Progenitor cell of endocrine pancreas (in vitro differentiated cells): ENCODE measurements around the gene SLC26A11. TPM values are rescaled to one million over a fixed set of nuclear protein-coding genes. Genes with fewer than 3 reads are reported as not detected.

Experiments used
- DNase-seq: peaks from one replicate; pipeline ENCODE4 v3.0.0; 2021; ENCODE audit warnings: low spot score; ENCODE audit not compliant: unreplicated experiment
- H3K27ac Mint-ChIP-seq: 2 replicates; pipeline ENCODE4 v1.8.0; 2021; ENCODE audit warnings: mild to moderate bottlenecking, moderate library complexity, mixed read lengths
- H3K27me3 Mint-ChIP-seq: 2 replicates; pipeline ENCODE4 v1.8.0; 2021; ENCODE audit warnings: mixed read lengths
- H3K36me3 Mint-ChIP-seq: 2 replicates; pipeline ENCODE4 v1.8.0; 2022; ENCODE audit warnings: mixed read lengths; ENCODE audit not compliant: insufficient read depth
- H3K4me1 Mint-ChIP-seq: 2 replicates; pipeline ENCODE4 v1.8.0; 2021; ENCODE audit warnings: low read depth, mixed read lengths
- H3K4me3 Mint-ChIP-seq: 2 replicates; pipeline ENCODE4 v1.8.0; 2021; ENCODE audit warnings: low read depth, mild to moderate bottlenecking, moderate library complexity, mixed read lengths
- H3K9me3 Mint-ChIP-seq: 2 replicates; pipeline ENCODE4 v1.8.0; 2021; ENCODE audit warnings: low read depth, mixed read lengths
- total RNA-seq: library from RNA; stranded (reverse); gene quantifications from 2 replicates; pipeline ENCODE4 v1.2.1, GENCODE V29; 2021
- TF ChIP-seq, protein P1 (sequence below): fragments of 200-600 bp; sonication (generic); IDR thresholded peaks from one replicate; pipeline ENCODE4 v1.5.0; 2021; ENCODE audit warnings: antibody characterized with exemption, mild to moderate bottlenecking; ENCODE audit not compliant: unreplicated experiment

SLC26A11 gene
- total RNA-seq, 1 donor from 2014 or later: 40.1 TPM

DNA sequence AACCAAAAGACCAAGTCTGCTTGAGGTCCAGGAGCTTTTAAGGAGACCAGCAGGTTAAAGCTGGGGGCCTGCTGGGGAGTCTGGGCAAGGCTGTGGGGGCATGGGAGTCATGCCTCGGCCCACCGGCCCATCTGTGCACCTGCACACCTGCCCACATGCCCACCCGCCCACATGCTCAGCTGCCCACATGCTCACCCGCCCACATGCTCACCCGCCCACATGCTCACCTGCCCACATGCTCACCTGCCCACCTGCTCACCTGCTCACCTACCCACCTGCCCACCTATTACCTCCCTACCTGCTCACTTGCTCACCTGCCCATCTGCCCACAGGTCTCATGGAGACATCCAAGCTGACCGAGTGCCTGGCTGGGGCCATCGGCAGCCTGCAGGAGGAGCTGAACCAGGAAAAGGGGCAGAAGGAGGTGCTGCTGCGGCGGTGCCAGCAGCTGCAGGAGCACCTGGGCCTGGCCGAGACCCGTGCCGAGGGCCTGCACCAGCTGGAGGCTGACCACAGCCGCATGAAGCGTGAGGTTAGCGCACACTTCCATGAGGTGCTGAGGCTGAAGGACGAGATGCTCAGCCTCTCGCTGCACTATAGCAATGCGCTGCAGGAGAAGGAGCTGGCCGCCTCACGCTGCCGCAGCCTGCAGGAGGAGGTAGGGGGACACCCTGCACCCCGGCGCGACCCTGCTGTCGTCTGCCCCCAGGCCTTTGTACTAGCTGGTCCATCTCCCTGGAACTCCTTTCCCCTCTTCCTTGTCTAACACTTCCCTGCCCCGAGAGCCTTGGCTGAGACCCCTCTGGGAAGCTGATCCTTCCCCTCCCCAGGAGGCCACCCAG lies 36.4 kb upstream of the SLC26A11 start:
- no peaks in the 10 kb centered on the region for H3K4me1 Mint-ChIP-seq
- DNase-seq: no peak
- TF ChIP-seq, protein P1, sequence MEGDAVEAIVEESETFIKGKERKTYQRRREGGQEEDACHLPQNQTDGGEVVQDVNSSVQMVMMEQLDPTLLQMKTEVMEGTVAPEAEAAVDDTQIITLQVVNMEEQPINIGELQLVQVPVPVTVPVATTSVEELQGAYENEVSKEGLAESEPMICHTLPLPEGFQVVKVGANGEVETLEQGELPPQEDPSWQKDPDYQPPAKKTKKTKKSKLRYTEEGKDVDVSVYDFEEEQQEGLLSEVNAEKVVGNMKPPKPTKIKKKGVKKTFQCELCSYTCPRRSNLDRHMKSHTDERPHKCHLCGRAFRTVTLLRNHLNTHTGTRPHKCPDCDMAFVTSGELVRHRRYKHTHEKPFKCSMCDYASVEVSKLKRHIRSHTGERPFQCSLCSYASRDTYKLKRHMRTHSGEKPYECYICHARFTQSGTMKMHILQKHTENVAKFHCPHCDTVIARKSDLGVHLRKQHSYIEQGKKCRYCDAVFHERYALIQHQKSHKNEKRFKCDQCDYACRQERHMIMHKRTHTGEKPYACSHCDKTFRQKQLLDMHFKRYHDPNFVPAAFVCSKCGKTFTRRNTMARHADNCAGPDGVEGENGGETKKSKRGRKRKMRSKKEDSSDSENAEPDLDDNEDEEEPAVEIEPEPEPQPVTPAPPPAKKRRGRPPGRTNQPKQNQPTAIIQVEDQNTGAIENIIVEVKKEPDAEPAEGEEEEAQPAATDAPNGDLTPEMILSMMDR: no peak
- peaks cover 21% of the 10 kb centered on the region for H3K27me3 Mint-ChIP-seq
- H3K27ac Mint-ChIP-seq: no peak overlapping the region
- H3K9me3 Mint-ChIP-seq: no peaks in the 10 kb centered on the region
- no peaks in the 10 kb centered on the region for H3K36me3 Mint-ChIP-seq
- no peak overlapping the region for H3K4me3 Mint-ChIP-seq

GRCh38 chr17:80184423-80184714 lies 35.9 kb upstream of the SLC26A11 start:
- no peaks in the 10 kb centered on the region for H3K9me3 Mint-ChIP-seq
- H3K27ac Mint-ChIP-seq: no peak overlapping the region
- H3K27me3 Mint-ChIP-seq: peaks cover 21% of the 10 kb centered on the region
- no peak overlapping the region for H3K4me3 Mint-ChIP-seq
- no peak for DNase-seq
- H3K36me3 Mint-ChIP-seq: no peaks in the 10 kb centered on the region
- TF ChIP-seq, protein P1: no peak
- no peaks in the 10 kb centered on the region for H3K4me1 Mint-ChIP-seq

DNA sequence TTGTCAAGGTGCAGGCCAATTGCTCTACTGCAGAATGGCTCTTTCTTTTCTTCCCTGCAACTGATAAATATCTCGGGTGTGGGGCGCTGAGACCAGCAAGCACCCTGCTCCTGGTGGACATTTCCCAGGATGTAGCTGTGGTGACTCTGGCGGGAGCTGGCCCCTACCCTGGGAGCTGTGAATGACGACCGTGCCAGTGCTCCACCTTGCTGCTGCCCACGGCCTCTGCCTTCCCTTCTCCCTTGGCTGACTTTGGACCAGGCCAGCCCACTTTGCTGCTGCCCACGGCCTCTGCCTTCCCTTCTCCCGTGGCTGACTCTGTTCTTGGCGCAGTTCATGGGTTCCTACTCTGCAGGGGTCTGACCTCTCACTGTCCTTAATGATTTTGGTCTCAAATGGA lies 34.3 kb upstream of the SLC26A11 start:
- peaks cover 22% of the 10 kb centered on the region for H3K27me3 Mint-ChIP-seq
- no peaks in the 10 kb centered on the region for H3K9me3 Mint-ChIP-seq
- H3K4me1 Mint-ChIP-seq: no peaks in the 10 kb centered on the region
- no peak overlapping the region for H3K4me3 Mint-ChIP-seq
- no peaks in the 10 kb centered on the region for H3K36me3 Mint-ChIP-seq
- DNase-seq: no peak
- TF ChIP-seq, protein P1: no peak
- no peak overlapping the region for H3K27ac Mint-ChIP-seq

DNA sequence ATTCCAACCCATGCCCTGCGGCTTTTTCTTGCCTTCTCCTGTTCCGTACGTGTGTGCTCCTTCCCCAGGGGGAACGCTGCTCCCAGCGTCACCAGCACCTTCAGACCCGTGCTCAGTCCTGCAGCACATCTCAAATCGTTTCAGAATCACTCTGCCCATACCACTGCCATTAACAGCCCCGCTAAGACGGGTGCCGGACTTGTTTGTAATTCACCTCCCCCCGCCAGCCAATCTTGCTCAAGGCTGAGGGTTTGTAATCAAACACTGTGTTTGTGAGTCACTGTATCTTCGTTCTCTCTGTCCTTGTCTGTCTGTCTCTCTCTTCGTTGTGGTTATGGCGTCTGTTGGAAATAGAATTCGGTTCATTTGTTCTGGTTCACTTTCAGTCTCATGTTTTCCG lies 33.1 kb upstream of the SLC26A11 start:
- no peak overlapping the region for H3K27ac Mint-ChIP-seq
- TF ChIP-seq, protein P1: no peak
- H3K9me3 Mint-ChIP-seq: no peaks in the 10 kb centered on the region
- H3K36me3 Mint-ChIP-seq: no peaks in the 10 kb centered on the region
- DNase-seq: no peak
- H3K27me3 Mint-ChIP-seq: peaks cover 22% of the 10 kb centered on the region
- no peak overlapping the region for H3K4me3 Mint-ChIP-seq
- H3K4me1 Mint-ChIP-seq: no peaks in the 10 kb centered on the region

GRCh38 chr17:80187515-80187941 lies 32.7 kb upstream of the SLC26A11 start:
- Mint-ChIP-seq H3K27me3 (peaks cover 23% of the 10 kb centered on the region), H3K9me3 (no peaks in the 10 kb centered on the region), H3K36me3 (no peaks in the 10 kb centered on the region), H3K27ac (no peak overlapping the region), H3K4me3 (no peak overlapping the region), H3K4me1 (no peaks in the 10 kb centered on the region)
- DNase-seq: no peak
- TF ChIP-seq, protein P1: no peak
